Panc1 (cell line): ENCODE results near the gene MET.

Source experiments
- CTCF ChIP-seq: fragments of 450-650 bp; IDR thresholded peaks from 2 replicates; pipeline ENCODE4 v1.5.1; 2017; ENCODE audit warnings: mild to moderate bottlenecking
- POLR2AphosphoS5 ChIP-seq: IDR thresholded peaks from 2 replicates; pipeline ENCODE4 v1.6.1; 2012; ENCODE audit warnings: mild to moderate bottlenecking, low read depth, low read length, moderate library complexity
- REST ChIP-seq, 2 experiments: IDR thresholded peaks; 2 replicates each; pipeline ENCODE4 v1.6.1; 2011 to 2012; ENCODE audit warnings: low read depth in 2 of 2, control low read depth in 1 of 2, low read length in 1 of 2, mild to moderate bottlenecking in 1 of 2, moderate library complexity in 1 of 2; ENCODE audit not compliant: insufficient read depth in 1 of 2
- SIN3A ChIP-seq: IDR thresholded peaks from 2 replicates; pipeline ENCODE4 v1.6.1; 2012; ENCODE audit warnings: low read depth, mild to moderate bottlenecking, low read length, moderate library complexity, borderline replicate concordance; ENCODE audit not compliant: insufficient read depth
- TCF7L2 ChIP-seq: IDR thresholded peaks from 2 replicates; pipeline ENCODE4 v1.6.1; 2011; ENCODE audit warnings: mild to moderate bottlenecking, low read depth, low read length, inconsistent platforms

GRCh38 chr7:116807011-116807560 lies 135.1 kb downstream of the MET start:
- TF ChIP-seq SIN3A (no peak), CTCF (no peak), POLR2AphosphoS5 (no peak), TCF7L2 (no peak), REST (IDR thresholded peaks at IDR 0.05; ENCODE audit: insufficient read depth in 1 of 2, low read depth in 2 of 2, low read length in 1 of 2) (no peak)
